ENCODE results near the gene CD7. TPM values are rescaled to one million over a fixed set of nuclear protein-coding genes. Genes with fewer than 3 reads are reported as not detected.

CD7 gene
- total RNA-seq, 1 experiment from 2014 or later = not detected

- no peak for DNase-seq (ENCODE audit: low read depth)
These were observed 17.2 kb downstream of the CD7 start for GRCh38 chr17:82300228-82300627.

- DNase-seq (ENCODE audit: low read depth) = no peak
These were observed 18.0 kb downstream of the CD7 start for GRCh38 chr17:82299452-82299851.

GRCh38 chr17:82298538-82299421 lies 18.6 kb downstream of the CD7 start:
- DNase-seq (ENCODE audit: low read depth) = no peak

GRCh38 chr17:82297714-82298537 lies 19.5 kb downstream of the CD7 start:
- DNase-seq (ENCODE audit: low read depth) = peak; percentile 96

- DNase-seq (ENCODE audit: low read depth) = peak; percentile 96
These were observed 20.1 kb downstream of the CD7 start for GRCh38 chr17:82297280-82297713.

GRCh38 chr17:82296511-82297279 lies 20.7 kb downstream of the CD7 start:
- no peak for DNase-seq (ENCODE audit: low read depth)

- no peak for DNase-seq (ENCODE audit: low read depth)
These were observed 22.0 kb downstream of the CD7 start for GRCh38 chr17:82295472-82295814.

- no peak for DNase-seq (ENCODE audit: low read depth)
These were observed 23.2 kb downstream of the CD7 start for GRCh38 chr17:82294064-82294773.

GRCh38 chr17:82292251-82293154 lies 24.9 kb downstream of the CD7 start:
- DNase-seq (ENCODE audit: low read depth) = peak; percentile 97

GRCh38 chr17:82291582-82292250 lies 25.7 kb downstream of the CD7 start:
- no peak for DNase-seq (ENCODE audit: low read depth)

- peak; percentile 99 for DNase-seq (ENCODE audit: low read depth)
These were observed 29.3 kb downstream of the CD7 start for GRCh38 chr17:82287868-82288801.

- no peak for DNase-seq (ENCODE audit: low read depth)
These were observed 30.2 kb downstream of the CD7 start for GRCh38 chr17:82287013-82287867.

- no peak for DNase-seq (ENCODE audit: low read depth)
These were observed 32.3 kb downstream of the CD7 start for GRCh38 chr17:82285141-82285540.

- DNase-seq (ENCODE audit: low read depth) = peak; percentile 97
These were observed 34.1 kb downstream of the CD7 start for GRCh38 chr17:82283208-82283749.

GRCh38 chr17:82282239-82283207 lies 34.9 kb downstream of the CD7 start:
- DNase-seq (ENCODE audit: low read depth) = no peak

Measured in HT1080 (cell line).